ENCODE results near the gene MTAP. TPM values are rescaled to one million over a fixed set of nuclear protein-coding genes. Genes with fewer than 3 reads are reported as not detected.

The MTAP gene
- polyA plus RNA-seq, 1 donor (not counting 4 experiments of a cell fraction or from before 2014, with no cell fraction given) = 48.7 TPM

- Histone ChIP-seq H2AFZ (ENCODE audit: control insufficient read depth, low read length) (peak overlapping the region; percentile 67), H3K27ac (ENCODE audit: control insufficient read depth, insufficient read depth, low read length) (peak overlapping the region; percentile 81), H3K4me1 (ENCODE audit: control insufficient read depth, extremely low read depth, insufficient read depth, low read length) (peaks cover 29% of the 10 kb centered on the region), H4K20me1 (ENCODE audit: control insufficient read depth, extremely low read depth, insufficient read depth, low read length) (peaks cover 10% of the 10 kb centered on the region), H3K36me3 (ENCODE audit: control insufficient read depth in 2 of 2, extremely low read depth in 1 of 2, insufficient read depth in 2 of 2, low read length in 2 of 2) (peaks cover 2 to 11% of the 10 kb centered on the region in 2 experiments), H3K27me3 (ENCODE audit: control insufficient read depth, extremely low read depth, insufficient read depth, low read length) (no peaks in the 10 kb centered on the region), H3K4me2 (ENCODE audit: control insufficient read depth, extremely low read depth, insufficient read depth, low read depth, low read length) (peak overlapping the region; percentile 87), H3K4me3 (ENCODE audit: control insufficient read depth in 2 of 3, extremely low read depth in 1 of 3, insufficient read depth in 2 of 3, low read depth in 1 of 3, low read length in 3 of 3) (peak overlapping the region; percentile 73 to 75 (median 74)), H3K9ac (ENCODE audit: control insufficient read depth, extremely low read depth, insufficient read depth, low read length) (peak overlapping the region; percentile 83), H3K9me1 (ENCODE audit: control insufficient read depth, extremely low read depth, insufficient read depth, low read length) (no peaks in the 10 kb centered on the region), H3K9me3 (ENCODE audit: control insufficient read depth, low read depth, low read length) (no peaks in the 10 kb centered on the region), H3K79me2 (ENCODE audit: control insufficient read depth, insufficient read depth, low read length) (peaks cover 41% of the 10 kb centered on the region)
- TF ChIP-seq EZH2 (IDR thresholded peaks at IDR 0.05; ENCODE audit: low read length) (no peak), CTCF (optimal IDR thresholded peaks at IDR 0.05 in 1 of 3, IDR thresholded peaks at IDR 0.05 in 1 of 3, conservative IDR thresholded peaks at IDR 0.05 in 1 of 3; ENCODE audit: extremely low read depth in 1 of 3, insufficient read depth in 2 of 3, low read length in 3 of 3) (no peak)
- no peak for FAIRE-seq
- dilution Hi-C loops (cut with MboI; ENCODE audit: extremely low pct_ligation_motif_present, low sequenced_read_pairs) = no loop called here
- no peak for DNase-seq (ENCODE audit: low read depth, low spot score)
These were observed 1.3 kb upstream of the MTAP start for GRCh38 chr9:21800931-21801682.

- Histone ChIP-seq H4K20me1 (ENCODE audit: control insufficient read depth, extremely low read depth, insufficient read depth, low read length) (peaks cover 10% of the 10 kb centered on the region), H3K27me3 (ENCODE audit: control insufficient read depth, extremely low read depth, insufficient read depth, low read length) (no peaks in the 10 kb centered on the region), H3K79me2 (ENCODE audit: control insufficient read depth, insufficient read depth, low read length) (peaks cover 48% of the 10 kb centered on the region), H3K9me3 (ENCODE audit: control insufficient read depth, low read depth, low read length) (no peaks in the 10 kb centered on the region), H3K4me1 (ENCODE audit: control insufficient read depth, extremely low read depth, insufficient read depth, low read length) (peaks cover 25% of the 10 kb centered on the region), H3K27ac (ENCODE audit: control insufficient read depth, insufficient read depth, low read length) (peak overlapping the region; percentile 81), H3K9me1 (ENCODE audit: control insufficient read depth, extremely low read depth, insufficient read depth, low read length) (no peaks in the 10 kb centered on the region), H3K4me2 (ENCODE audit: control insufficient read depth, extremely low read depth, insufficient read depth, low read depth, low read length) (peak overlapping the region; percentile 87), H2AFZ (ENCODE audit: control insufficient read depth, low read length) (peak overlapping the region; percentile 67), H3K36me3 (ENCODE audit: control insufficient read depth in 2 of 2, extremely low read depth in 1 of 2, insufficient read depth in 2 of 2, low read length in 2 of 2) (peaks cover 2 to 11% of the 10 kb centered on the region in 2 experiments), H3K4me3 (ENCODE audit: control insufficient read depth in 2 of 3, extremely low read depth in 1 of 3, insufficient read depth in 2 of 3, low read depth in 1 of 3, low read length in 3 of 3) (peak overlapping the region; percentile 73 to 75 (median 74)), H3K9ac (ENCODE audit: control insufficient read depth, extremely low read depth, insufficient read depth, low read length) (peak overlapping the region; percentile 83)
- FAIRE-seq = no peak
- dilution Hi-C loops (cut with MboI; ENCODE audit: extremely low pct_ligation_motif_present, low sequenced_read_pairs) = no loop called here
- TF ChIP-seq CTCF (optimal IDR thresholded peaks at IDR 0.05 in 1 of 3, IDR thresholded peaks at IDR 0.05 in 1 of 3, conservative IDR thresholded peaks at IDR 0.05 in 1 of 3; ENCODE audit: extremely low read depth in 1 of 3, insufficient read depth in 2 of 3, low read length in 3 of 3) (no peak), EZH2 (IDR thresholded peaks at IDR 0.05; ENCODE audit: low read length) (no peak)
- no peak for DNase-seq (ENCODE audit: low read depth, low spot score)
These were observed 586 bp upstream of the MTAP start for GRCh38 chr9:21801683-21802417.
